ENCODE results near the gene ASPDH. TPM values are rescaled to one million over a fixed set of nuclear protein-coding genes. Genes with fewer than 3 reads are reported as not detected.

The ASPDH gene
- total and polyA plus RNA-seq, 7 donors: not detected

DNA sequence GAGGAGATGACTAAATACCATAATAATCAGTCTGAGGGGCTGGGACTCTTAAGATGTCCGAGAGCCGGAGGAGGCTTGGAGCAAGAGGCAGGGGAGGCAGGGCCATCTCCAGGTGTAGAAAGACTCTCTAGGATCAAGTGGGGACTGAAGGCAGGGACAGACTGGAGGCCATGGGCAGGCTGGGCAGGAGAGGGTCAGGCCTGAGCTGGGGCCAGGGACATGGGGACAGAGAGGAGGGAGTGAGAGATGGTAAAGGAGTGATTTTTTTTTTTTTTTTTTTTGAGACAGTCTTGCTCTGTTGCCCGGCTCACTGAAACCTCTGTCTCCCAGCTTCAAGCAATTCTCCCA, 4.9 kb downstream of the ASPDH start:
- Histone ChIP-seq H3K36me3 (ENCODE audit: insufficient read depth in 1 of 2, low read depth in 1 of 2) (peaks cover 0 to 10% of the 10 kb centered on the region in 2 donors), H3K4me3 (no peak overlapping the region), H3K9me3 (no peaks in the 10 kb centered on the region), H3K27me3 (ENCODE audit: insufficient read depth in 3 of 3, low read length in 2 of 3) (no peaks in the 10 kb centered on the region), H3K4me1 (peaks cover 7% of the 10 kb centered on the region), H3K27ac (no peak overlapping the region)
- intact Hi-C loops (cut with DNase I): no loop called here
- DNase-seq (no peak), ATAC-seq (no peak)
- 72 to 93% (median 86%) methylated on average over 2 to 3 of the region's 3 CpGs for WGBS, 3 donors
- TF ChIP-seq, protein P1, sequence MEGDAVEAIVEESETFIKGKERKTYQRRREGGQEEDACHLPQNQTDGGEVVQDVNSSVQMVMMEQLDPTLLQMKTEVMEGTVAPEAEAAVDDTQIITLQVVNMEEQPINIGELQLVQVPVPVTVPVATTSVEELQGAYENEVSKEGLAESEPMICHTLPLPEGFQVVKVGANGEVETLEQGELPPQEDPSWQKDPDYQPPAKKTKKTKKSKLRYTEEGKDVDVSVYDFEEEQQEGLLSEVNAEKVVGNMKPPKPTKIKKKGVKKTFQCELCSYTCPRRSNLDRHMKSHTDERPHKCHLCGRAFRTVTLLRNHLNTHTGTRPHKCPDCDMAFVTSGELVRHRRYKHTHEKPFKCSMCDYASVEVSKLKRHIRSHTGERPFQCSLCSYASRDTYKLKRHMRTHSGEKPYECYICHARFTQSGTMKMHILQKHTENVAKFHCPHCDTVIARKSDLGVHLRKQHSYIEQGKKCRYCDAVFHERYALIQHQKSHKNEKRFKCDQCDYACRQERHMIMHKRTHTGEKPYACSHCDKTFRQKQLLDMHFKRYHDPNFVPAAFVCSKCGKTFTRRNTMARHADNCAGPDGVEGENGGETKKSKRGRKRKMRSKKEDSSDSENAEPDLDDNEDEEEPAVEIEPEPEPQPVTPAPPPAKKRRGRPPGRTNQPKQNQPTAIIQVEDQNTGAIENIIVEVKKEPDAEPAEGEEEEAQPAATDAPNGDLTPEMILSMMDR (IDR thresholded peaks at IDR 0.05): no peak

DNA sequence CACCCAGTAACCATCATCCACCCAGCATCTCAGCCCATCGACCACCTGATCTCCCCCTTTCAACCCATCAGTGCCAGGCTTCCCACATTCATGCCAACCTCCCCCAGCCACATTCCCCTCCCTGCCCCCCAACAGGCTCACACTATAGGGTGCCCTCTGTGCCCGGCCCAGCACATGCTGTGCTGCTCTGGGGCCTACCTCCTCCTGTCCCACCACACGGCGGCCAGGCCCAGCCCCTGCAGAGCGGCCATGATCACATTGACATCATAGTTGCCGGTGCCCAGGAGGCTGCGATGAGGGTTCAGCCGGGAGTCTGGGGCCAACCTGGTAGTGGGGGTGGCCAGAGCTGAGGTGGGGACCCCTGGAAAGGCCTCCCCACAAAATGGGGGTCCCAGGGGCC, 6.3 kb downstream of the ASPDH start:
- Histone ChIP-seq H3K27me3 (ENCODE audit: insufficient read depth in 3 of 3, low read length in 2 of 3) (no peaks in the 10 kb centered on the region), H3K36me3 (ENCODE audit: insufficient read depth in 1 of 2, low read depth in 1 of 2) (peaks cover 0 to 10% of the 10 kb centered on the region in 2 donors), H3K4me3 (no peak overlapping the region), H3K9me3 (no peaks in the 10 kb centered on the region), H3K4me1 (peaks cover 7% of the 10 kb centered on the region), H3K27ac (no peak overlapping the region)
- ATAC-seq (no peak), DNase-seq (no peak)
- intact Hi-C loops (cut with DNase I): no loop called here
- TF ChIP-seq, protein P1 (IDR thresholded peaks at IDR 0.05): no peak
- 89 to 95% (median 92%) methylated on average over 8 of the region's 8 CpGs for WGBS, 3 donors

DNA sequence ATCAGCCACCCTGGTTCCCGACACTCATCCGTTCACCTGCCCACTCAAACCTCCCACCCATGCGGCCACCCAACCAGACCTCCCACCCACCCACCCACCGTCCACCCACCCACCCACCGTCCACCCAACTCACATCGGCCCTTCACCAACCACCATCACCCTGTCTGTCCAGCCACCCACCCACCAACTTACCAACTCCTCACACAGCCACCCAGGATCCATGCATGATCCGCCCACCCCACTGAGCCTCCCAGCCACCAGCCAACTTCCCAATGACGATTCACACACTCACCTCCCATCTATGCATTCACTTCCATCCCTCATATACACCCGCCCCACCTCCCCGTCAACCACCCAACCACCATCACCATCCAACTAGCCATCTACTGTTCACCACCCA, 7.0 kb downstream of the ASPDH start:
- DNase-seq (no peak), ATAC-seq (no peak)
- no peaks in the 10 kb centered on the region for H3K9me3 ChIP-seq
- H3K36me3 ChIP-seq (ENCODE audit: insufficient read depth in 1 of 2, low read depth in 1 of 2): peaks cover 0 to 10% of the 10 kb centered on the region in 2 donors
- H3K27ac ChIP-seq: no peak overlapping the region
- no peak overlapping the region for H3K4me3 ChIP-seq
- peaks cover 7% of the 10 kb centered on the region for H3K4me1 ChIP-seq
- TF ChIP-seq, protein P1 (IDR thresholded peaks at IDR 0.05): no peak
- 93 to 95% (median 93%) methylated on average over 6 to 10 of the region's 10 CpGs for WGBS, 3 donors
- intact Hi-C loops (cut with DNase I): no loop called here
- H3K27me3 ChIP-seq (ENCODE audit: insufficient read depth in 3 of 3, low read length in 2 of 3): no peaks in the 10 kb centered on the region

DNA sequence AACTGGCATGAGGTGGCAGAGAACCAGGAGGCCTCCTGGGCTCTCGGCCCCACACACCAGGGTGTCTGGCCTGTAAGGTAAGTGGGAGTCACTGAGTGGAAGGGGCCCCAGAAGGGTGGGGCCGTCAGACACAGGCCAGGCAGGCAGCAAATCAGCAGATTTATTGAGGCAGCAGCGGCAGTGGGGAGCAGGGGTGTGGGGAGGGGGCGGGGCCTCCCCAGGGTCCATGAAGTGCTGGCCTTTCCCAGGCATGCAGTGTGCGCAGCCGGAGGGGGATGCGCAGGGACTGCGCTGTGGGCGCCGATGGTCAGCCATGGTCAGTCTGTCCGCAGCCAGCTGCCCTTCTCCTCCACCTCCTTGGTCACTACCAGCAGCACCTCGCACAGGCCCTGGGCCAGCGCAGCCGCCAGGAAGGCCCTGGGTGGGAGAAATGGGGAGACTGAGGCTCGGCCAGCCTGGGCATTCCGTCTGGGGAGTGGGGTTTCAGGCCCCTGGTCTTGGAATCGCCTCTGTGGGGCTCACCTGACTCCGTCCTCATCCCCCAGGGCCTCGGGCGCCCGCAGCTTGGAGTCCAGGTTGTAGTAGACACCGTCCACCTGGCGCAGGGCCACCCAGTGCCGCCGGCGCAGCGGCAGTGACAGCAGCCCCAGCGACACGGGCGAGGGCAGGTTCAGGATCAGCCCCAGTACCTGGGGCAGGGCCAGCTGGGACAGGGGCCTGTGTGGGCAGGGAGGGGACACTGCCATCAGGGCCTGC, 7.7 kb downstream of the ASPDH start:
- no peak overlapping the region for H3K27ac ChIP-seq
- 88 to 91% (median 89%) methylated on average over 27 to 30 of the region's 30 CpGs for WGBS, 3 donors
- intact Hi-C loops (cut with DNase I): no loop called here
- H3K36me3 ChIP-seq (ENCODE audit: insufficient read depth in 1 of 2, low read depth in 1 of 2): peaks cover 0 to 10% of the 10 kb centered on the region in 2 donors
- H3K4me3 ChIP-seq: no peak overlapping the region
- DNase-seq: peak in 1 of 2 donors; percentile 48
- H3K9me3 ChIP-seq: no peaks in the 10 kb centered on the region
- H3K4me1 ChIP-seq: peaks cover 14% of the 10 kb centered on the region
- TF ChIP-seq, protein P1 (IDR thresholded peaks at IDR 0.05): no peak
- H3K27me3 ChIP-seq (ENCODE audit: insufficient read depth in 3 of 3, low read length in 2 of 3): no peaks in the 10 kb centered on the region
- no peak for ATAC-seq
